ENCODE data around the gene PCGF1.

PCGF1 gene

GRCh38 chr2:74536166-74536950 is 28.9 kb upstream of the PCGF1 start:
- DNase-seq = no peak

GRCh38 chr2:74535440-74535965 is 28.0 kb upstream of the PCGF1 start:
- DNase-seq = no peak

- no peak for DNase-seq
Measured at GRCh38 chr2:74534411-74534810, 26.9 kb upstream of the PCGF1 start.

GRCh38 chr2:74533464-74533863 is 26.0 kb upstream of the PCGF1 start:
- DNase-seq = no peak

- DNase-seq = no peak
Measured at GRCh38 chr2:74532222-74532621, 24.7 kb upstream of the PCGF1 start.

- DNase-seq = no peak
Measured at GRCh38 chr2:74531666-74532065, 24.2 kb upstream of the PCGF1 start.

GRCh38 chr2:74530239-74531187 is 23.0 kb upstream of the PCGF1 start:
- DNase-seq = peak; percentile 53

GRCh38 chr2:74529357-74530238 is 22.1 kb upstream of the PCGF1 start, which contains the start of the genes AUP1 and HTRA2:
TSS of gene AUP1 (minus strand) at chr2:74529706. CDS start at chr2:74529629, 77 bp downstream.
TSS of gene HTRA2 (plus strand) at chr2:74529933. CDS start at chr2:74530007, 74 bp downstream.
- DNase-seq = peak; percentile 86

GRCh38 chr2:74528600-74529356 is 21.3 kb upstream of the PCGF1 start:
- DNase-seq = no peak

- DNase-seq = no peak
Measured at GRCh38 chr2:74527741-74528140, 20.2 kb upstream of the PCGF1 start.

- no peak for DNase-seq
Measured at GRCh38 chr2:74526649-74527230, 19.2 kb upstream of the PCGF1 start.

- DNase-seq = no peak
Measured at GRCh38 chr2:74525717-74526648, 18.5 kb upstream of the PCGF1 start, which contains the start of gene DQX1. TSS of gene DQX1 (minus strand) at chr2:74526231. CDS start at chr2:74525729, 502 bp downstream.

- DNase-seq = no peak
Measured at GRCh38 chr2:74524955-74525716, 17.6 kb upstream of the PCGF1 start.

GRCh38 chr2:74524005-74524404 is 16.5 kb upstream of the PCGF1 start:
- DNase-seq = no peak

GRCh38 chr2:74522516-74522915 is 15.0 kb upstream of the PCGF1 start:
- DNase-seq = no peak

- no peak for DNase-seq
Measured at GRCh38 chr2:74516650-74517049, 9.2 kb upstream of the PCGF1 start.

GRCh38 chr2:74515981-74516633 is 8.6 kb upstream of the PCGF1 start:
- DNase-seq = peak; percentile 39

GRCh38 chr2:74515271-74515980 is 7.9 kb upstream of the PCGF1 start:
- no peak for DNase-seq

Data from activated gamma-delta T cell (primary cell).